Coronary artery (tissue), 2 donors: Measurements from ENCODE around the gene WDR41.

ENCODE experiments used
- DNase-seq: peaks from one replicate; pipeline ENCODE4 v3.0.0-alpha.2; 2017; ENCODE audit warnings: low spot score
- H3K27ac ChIP-seq, 2 donors: fragments of 200-600 bp; sonication (generic); one replicate each; pipeline ENCODE4 v1.5.1; 2016 to 2019
- H3K4me3 ChIP-seq: fragments of 200-600 bp; sonication (generic); 2 replicates; pipeline ENCODE4 v1.5.1; 2016; ENCODE audit warnings: mild to moderate bottlenecking, moderate library complexity
- TF ChIP-seq, protein P1 (sequence below): fragments of 200-600 bp; sonication (generic); IDR thresholded peaks from one replicate; pipeline ENCODE4 v1.5.1; 2019; ENCODE audit warnings: antibody characterized with exemption

WDR41 gene

GRCh38 chr5:77444356-77444755 is 47.8 kb downstream of the WDR41 start:
- no peak for DNase-seq
- Histone ChIP-seq H3K4me3 (no peak overlapping the region), H3K27ac (no peak overlapping the region)
- TF ChIP-seq, protein P1, sequence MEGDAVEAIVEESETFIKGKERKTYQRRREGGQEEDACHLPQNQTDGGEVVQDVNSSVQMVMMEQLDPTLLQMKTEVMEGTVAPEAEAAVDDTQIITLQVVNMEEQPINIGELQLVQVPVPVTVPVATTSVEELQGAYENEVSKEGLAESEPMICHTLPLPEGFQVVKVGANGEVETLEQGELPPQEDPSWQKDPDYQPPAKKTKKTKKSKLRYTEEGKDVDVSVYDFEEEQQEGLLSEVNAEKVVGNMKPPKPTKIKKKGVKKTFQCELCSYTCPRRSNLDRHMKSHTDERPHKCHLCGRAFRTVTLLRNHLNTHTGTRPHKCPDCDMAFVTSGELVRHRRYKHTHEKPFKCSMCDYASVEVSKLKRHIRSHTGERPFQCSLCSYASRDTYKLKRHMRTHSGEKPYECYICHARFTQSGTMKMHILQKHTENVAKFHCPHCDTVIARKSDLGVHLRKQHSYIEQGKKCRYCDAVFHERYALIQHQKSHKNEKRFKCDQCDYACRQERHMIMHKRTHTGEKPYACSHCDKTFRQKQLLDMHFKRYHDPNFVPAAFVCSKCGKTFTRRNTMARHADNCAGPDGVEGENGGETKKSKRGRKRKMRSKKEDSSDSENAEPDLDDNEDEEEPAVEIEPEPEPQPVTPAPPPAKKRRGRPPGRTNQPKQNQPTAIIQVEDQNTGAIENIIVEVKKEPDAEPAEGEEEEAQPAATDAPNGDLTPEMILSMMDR, result no peak

- no peak for DNase-seq
- Histone ChIP-seq H3K4me3 (no peak overlapping the region), H3K27ac (no peak overlapping the region)
- TF ChIP-seq, protein P1, result no peak
These were observed 48.4 kb downstream of the WDR41 start for GRCh38 chr5:77443670-77444069.

- no peak for DNase-seq
- TF ChIP-seq, protein P1, result no peak
- H3K27ac ChIP-seq, result no peak overlapping the region
- no peak overlapping the region for H3K4me3 ChIP-seq
These were observed 54.0 kb downstream of the WDR41 start for GRCh38 chr5:77438071-77438470.

GRCh38 chr5:77437194-77437593 is 54.9 kb downstream of the WDR41 start:
- Histone ChIP-seq H3K27ac (no peak overlapping the region), H3K4me3 (no peak overlapping the region)
- no peak for DNase-seq
- TF ChIP-seq, protein P1, result no peak

GRCh38 chr5:77431719-77432118 is 60.4 kb downstream of the WDR41 start:
- TF ChIP-seq, protein P1, result no peak

DNA sequence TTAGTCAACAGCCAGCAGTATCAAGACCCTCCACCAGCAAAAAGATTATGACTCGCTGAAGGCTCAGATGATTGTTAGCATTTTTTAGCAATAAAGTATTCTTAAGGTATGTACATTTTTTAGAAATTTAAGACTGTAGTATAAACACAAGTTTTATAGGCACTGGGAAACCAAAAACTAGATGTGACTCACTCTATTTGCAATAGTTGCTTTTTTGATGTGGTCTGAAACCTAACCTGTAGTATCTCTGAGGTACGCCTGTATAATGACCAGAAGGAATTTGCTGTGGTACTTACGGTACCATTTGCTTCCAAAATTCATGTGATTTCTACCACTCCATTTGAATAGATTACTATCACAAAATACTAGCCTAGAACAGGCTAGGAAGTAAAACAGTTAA is 60.8 kb downstream of the WDR41 start:
- Histone ChIP-seq H3K27ac (no peak overlapping the region), H3K4me3 (no peak overlapping the region)

More at GRCh38 chr5:77431719-77432118, 60.4 kb downstream of the WDR41 start:
- DNase-seq, result no peak
- Histone ChIP-seq H3K27ac (no peak overlapping the region), H3K4me3 (no peak overlapping the region)

DNA sequence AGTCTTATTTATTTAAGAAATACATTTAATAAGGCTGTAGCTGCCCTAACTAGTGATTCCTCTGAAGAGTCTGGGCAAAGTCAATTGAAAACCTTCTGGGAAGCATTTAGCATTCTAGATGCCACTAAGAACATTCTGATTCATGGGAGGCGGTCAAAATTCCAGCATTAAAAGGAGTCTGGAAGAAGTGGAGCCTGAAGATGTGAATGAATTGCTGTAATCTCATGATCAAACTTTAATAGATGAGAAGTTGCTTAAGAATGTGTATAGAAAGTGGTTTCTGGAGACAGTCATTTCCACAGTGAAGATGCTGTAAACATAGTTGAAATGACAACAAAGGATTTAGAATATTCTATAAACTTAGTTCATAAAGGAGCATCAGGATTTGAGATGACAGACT is 61.4 kb downstream of the WDR41 start:
- Histone ChIP-seq H3K27ac (no peak overlapping the region), H3K4me3 (no peak overlapping the region)
- TF ChIP-seq, protein P1, result no peak
- no peak for DNase-seq

More for the DNA sequence above, 60.8 kb downstream of the WDR41 start:
- no peak for DNase-seq
- TF ChIP-seq, protein P1, result no peak
